Stimulated activated CD8-positive, alpha-beta memory T cell treated with anti-CD3 and anti-CD28 coated beads, Interleukin-4, amount 100 ng/mL, for 4 hours (primary cell): ENCODE data around the gene ARFGEF3.
"Not testable (repeated sequence)": the region's sequence is repeated elsewhere in the genome, so short reads cannot be mapped to it uniquely, and the experiment has no call there.

ENCODE experiments used
- DNase-seq, 2 donors: peaks; one replicate each; pipeline ENCODE4 v3.0.0-alpha.2; 2020; ENCODE audit warnings: low read depth in 2 of 2, low spot score in 1 of 2

Gene ARFGEF3, protein sequence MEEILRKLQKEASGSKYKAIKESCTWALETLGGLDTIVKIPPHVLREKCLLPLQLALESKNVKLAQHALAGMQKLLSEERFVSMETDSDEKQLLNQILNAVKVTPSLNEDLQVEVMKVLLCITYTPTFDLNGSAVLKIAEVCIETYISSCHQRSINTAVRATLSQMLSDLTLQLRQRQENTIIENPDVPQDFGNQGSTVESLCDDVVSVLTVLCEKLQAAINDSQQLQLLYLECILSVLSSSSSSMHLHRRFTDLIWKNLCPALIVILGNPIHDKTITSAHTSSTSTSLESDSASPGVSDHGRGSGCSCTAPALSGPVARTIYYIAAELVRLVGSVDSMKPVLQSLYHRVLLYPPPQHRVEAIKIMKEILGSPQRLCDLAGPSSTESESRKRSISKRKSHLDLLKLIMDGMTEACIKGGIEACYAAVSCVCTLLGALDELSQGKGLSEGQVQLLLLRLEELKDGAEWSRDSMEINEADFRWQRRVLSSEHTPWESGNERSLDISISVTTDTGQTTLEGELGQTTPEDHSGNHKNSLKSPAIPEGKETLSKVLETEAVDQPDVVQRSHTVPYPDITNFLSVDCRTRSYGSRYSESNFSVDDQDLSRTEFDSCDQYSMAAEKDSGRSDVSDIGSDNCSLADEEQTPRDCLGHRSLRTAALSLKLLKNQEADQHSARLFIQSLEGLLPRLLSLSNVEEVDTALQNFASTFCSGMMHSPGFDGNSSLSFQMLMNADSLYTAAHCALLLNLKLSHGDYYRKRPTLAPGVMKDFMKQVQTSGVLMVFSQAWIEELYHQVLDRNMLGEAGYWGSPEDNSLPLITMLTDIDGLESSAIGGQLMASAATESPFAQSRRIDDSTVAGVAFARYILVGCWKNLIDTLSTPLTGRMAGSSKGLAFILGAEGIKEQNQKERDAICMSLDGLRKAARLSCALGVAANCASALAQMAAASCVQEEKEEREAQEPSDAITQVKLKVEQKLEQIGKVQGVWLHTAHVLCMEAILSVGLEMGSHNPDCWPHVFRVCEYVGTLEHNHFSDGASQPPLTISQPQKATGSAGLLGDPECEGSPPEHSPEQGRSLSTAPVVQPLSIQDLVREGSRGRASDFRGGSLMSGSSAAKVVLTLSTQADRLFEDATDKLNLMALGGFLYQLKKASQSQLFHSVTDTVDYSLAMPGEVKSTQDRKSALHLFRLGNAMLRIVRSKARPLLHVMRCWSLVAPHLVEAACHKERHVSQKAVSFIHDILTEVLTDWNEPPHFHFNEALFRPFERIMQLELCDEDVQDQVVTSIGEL (N-terminal part only)

DNA sequence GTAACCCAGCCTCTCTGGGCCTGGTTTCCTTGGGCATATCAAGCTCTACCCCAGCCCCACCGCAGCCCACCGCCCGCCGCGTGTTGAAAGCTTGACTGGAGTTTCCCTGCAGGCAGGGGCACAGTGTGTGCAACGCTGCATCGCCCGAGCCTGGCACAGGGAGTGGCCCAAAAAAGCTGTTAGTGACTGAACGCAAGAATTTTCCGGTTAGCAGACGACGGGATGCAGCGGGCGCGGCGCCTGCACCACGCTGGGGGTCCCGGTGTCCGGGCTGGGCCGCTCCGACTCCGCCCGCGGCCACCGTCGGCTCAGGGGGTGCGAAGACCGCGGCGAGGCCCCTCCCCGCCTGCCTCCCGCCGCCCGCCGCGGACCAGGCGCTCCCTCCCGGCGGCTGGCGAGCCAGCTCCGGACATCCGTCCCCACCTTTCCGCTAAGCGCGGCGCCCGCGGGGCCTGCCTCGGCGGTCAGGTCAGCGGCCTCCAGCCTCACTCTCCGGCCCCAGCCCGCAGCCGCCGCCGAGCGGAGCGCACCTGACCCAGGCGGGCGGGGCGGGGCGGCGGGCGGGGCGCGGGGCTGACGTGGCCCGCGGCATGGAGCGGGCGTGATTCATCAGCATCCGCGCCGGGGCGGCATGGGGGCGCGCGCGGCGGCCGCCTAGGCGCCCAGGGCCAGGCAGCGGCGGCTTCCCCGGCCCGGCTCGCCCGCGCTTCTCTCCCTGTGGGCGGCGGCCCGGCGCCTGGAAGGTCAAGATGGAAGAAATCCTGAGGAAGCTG lies at the start of gene ARFGEF3:
Gene ARFGEF3 (plus strand): TSS at position 602 of the 773 bp plus-strand sequence. CDS start 148 bp downstream, at position 750.
- peak; percentile 8 to 30 for DNase-seq

DNA sequence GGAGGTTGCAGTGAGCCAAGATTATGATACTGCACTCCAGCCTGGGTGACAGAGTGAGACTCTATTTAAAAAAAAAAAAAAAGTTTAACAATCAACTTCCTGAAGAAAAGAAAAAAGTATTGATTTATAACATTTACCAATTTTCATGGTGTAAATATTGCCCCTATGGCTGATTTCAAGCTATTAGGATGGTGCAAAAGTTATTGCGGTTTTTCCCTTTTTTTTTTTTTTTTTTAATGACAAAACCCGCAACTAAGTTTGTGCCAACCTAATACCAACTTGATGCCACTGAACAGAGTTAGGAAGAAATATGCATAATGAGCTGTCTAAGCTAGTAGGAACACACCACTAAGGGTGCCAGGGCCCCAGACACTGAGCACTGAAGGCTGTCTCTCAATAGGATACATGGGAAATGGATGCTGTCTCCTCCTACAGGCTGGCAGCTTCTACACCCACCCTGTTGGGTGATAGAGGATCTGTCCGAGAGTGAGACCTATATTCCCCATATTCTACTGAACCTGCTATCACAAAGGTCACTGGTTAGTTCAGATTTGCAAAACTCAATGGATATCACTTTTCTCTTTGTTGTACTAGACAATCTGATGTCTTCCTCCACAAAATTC lies 48.0 kb upstream of the ARFGEF3 start:
- DNase-seq, result no peak

DNA sequence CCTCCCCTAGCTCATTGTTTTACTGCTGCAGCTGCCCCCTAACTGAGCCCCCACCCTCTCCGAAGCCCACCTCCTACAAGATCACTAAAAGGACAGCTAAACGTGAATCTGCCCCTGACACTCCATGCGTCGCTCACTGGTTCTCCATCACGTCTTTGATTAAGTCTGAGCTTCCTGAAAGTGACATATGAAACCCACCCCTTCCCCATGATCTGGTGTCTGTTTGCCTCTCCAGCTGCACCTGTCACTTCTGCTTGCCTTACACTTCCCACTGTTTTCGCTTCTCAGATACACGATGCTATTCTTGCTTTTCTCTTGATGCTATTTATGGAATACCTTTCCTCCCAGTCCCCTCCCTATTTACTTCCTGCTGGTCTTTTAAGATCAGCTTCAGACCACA lies 46.5 kb upstream of the ARFGEF3 start:
- no peak for DNase-seq

DNA sequence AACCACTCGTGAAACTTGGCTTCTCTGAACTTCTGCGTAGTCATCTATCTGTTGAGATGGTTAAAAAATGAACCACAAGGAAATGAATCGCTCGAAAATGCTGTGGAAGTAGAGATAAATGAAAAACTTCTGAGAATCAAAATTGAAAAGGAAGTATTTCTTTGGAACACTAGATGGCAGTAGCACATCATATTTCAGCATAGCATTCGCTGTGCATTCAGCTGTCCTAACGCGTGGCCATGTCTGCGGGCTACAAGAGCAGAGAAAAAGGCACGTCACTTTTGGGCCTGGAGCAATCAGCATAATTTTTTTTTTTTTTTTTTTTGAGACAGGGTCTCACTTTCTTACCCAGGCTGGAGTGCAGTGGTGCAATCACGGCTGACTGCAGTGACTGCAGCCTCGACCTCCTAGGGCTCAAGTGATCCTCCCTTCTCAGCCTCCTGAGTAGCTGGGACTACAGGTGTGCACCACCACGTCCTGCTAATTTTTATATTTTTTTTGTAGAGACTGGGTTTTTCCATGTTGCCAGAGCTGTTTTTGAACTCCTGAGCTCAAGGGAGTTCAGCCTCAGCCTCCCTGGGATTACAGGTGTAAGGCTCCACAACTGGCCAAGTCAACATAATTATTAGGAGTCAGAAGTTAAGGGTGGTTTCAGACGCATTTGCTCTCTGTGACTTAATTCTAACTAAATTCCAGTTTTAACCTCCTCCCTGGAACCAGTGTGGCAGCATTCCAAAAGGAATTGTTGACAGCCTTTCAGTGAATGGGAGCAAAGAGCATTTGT lies 45.7 kb upstream of the ARFGEF3 start:
- no peak for DNase-seq

DNA sequence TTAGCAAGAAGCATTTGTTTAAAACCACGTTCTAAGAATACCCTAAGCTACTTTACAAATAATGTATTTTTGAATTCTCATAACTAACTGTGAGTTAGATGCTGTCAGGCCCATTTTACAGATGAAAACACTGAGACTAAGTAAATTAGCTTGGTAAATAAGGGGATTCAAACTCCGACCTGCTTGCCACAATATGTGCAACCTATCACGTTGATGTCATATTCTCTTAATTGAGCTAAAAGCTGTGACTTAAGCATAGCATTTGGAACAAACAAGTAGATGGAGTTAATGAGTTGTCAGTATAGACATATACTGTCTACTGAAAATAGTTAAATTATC lies 45.1 kb upstream of the ARFGEF3 start:
- DNase-seq, result no peak

DNA sequence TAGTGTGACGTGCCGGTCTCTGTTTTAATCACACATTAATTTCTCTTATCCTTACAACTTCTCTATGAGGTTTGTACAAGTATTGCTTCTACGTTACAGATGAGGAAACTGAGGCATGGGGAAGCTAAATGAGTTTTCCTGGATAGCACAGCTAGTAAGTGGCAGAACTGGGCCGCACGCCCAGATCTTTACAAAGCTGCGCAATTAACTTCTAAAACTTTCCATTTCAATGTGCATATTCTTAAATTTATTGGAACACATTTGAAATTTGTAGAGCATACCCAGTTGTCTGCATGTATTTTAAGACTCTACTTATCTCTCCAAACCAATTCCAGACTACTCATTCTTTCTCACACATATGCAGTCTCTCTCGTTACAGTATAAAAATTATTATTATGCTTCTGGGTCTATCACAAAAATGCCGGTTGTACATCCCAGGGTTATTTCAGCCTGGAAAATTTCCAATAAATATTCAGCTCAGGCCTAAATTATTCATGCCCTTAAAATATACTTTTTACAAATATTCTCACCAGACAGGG lies 44.3 kb upstream of the ARFGEF3 start:
- DNase-seq, result no peak

DNA sequence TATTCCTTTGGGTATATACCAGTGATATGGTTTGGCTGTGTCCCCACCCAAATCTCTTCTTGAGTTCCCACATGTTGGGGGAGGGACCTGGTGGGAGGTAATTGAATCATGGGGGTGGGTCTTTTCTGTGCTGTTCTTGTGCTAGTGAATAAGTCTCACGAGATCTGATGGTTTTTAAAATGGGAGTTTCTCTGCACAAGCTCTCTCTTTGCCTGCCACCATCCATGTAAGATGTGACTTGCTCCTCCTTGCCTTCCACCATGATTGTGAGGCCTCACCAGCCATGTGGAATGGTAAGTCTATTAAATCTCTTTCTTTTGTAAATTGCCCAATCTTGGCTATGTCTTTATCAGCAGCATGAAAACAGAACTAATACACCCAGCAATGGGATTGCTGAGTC lies 42.5 kb upstream of the ARFGEF3 start:
- DNase-seq, result not testable (repeated sequence)

DNA sequence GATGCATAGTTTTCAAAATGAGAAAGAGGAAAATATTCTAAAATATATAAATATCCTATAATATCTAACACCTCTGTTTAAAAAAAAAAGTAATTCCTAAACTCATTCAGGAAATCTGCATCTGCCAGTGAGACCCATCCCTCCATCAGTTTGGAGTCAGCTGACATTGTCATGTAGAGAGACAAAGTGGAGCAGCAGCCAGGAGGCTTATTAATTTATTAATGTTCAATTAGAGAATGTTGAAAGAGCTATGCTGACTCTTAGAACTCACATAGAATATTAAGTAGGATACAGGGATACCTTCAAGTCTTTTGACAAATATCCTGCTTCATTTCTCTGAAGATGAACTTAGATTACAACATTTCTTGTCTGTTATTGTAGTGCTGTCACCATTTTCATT lies 41.8 kb upstream of the ARFGEF3 start:
- DNase-seq, result no peak

DNA sequence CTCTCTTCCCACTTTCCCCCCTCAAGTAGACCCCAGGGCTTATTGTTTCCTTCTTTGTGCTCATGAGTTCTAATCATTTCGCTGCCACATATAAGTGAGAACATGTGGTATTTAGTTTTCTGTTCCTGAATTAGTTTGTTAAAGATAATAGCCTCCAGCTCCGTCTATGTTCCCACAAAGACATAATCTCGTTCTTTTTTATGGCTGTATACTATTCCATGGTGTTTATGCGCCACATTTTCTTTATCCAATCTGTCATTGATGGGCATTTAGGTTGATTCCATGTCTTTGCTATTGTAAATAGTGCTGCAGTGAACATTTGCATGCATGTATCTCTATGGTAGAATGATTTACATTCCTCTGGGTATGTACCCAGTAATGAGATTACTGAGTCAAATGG lies 37.6 kb upstream of the ARFGEF3 start:
- DNase-seq, result no peak

DNA sequence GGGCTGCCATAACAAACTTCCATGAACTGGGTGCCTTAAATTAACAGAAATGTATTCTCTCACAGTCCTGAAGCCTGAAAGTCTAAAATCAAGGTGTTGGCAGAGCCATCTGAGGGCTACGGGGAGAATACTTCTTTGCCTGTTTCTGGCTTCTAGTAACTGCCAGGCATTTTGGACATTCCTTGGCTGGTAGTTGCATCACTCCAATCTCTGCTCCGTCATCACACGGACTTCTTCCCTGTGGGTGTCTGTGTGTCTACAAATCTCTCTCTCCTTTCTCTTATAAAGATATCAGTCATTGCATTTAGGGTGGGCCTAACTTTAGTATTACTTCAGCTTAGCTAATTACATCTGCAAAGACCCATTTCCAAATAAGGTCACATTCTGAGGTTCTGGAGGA lies 33.6 kb upstream of the ARFGEF3 start:
- DNase-seq, result no peak

DNA sequence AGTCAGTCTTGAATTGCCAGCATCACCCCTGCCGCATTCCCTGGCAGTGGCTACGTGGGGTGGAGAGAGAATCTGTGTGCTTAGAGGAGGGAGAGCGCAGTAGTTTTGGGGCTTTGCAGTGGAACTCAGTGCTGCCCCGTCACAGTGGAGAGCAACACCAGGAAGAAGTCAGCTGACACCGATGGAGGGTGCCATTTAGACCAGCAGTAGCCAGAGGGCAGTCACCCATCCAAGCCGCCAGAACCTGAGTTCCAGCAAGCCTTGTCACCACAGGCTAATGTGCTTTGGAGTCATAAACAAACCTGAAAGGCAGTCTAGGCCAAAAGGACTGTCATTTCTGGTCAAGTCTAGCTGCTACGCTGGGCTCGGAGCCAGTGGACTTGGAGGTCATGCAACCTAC lies 32.5 kb upstream of the ARFGEF3 start:
- no peak for DNase-seq

DNA sequence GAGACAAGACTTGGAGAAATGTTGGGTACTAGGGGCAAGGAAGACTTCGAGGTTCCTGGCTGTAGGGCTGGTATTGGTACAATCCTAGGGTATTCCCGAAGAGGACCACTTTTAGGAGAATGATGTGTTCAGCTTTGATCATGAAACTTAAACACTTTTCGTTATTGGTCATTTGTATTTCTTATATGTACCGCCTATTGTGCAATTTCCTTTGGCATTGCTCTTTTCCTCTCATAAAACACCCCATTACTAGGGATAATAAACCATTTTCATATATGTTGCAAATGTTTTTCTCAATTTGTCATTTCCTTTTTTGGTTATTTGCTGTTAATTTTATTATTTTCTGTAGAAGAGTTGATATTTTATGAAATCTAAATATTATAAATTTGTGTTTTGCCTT lies 18.9 kb upstream of the ARFGEF3 start:
- DNase-seq, result no peak

DNA sequence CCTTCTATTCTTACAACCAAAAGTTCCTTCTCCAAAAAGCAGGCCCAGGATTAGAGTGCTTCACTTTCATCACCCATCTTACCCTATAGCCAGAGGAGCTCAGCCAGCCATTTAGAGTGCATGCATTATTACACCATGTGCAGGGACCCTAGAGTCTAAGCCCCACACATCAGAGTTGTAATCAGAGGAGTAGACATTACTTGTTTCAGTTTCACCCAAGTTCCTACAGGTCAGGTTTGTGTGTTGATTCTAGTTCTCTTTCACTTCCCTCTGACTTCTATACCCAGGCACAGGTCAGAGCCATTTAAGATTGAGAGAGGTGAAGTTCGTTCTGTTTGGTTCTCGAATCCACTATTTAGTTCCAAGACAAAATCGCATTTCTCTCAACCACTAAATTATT lies 16.3 kb upstream of the ARFGEF3 start:
- DNase-seq, result no peak

DNA sequence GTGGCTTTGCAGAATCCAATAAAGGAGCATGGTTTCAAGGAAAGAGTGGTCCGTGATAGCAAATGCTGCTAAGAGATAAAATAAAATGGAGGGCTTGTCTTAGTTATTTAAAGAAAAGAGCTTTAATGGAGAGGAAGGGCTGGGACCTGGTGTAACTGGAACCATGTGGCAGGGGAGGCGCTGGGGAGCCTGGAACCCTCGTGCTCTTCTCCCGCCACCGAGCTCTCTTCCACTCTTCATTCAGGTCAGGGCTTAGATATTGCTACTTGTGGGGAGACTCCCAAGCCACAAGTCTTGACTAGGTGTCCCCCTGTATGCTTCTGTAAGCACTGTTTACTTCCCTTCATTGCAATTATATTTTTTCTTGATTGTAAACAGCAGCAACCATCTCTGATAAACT lies 15.2 kb upstream of the ARFGEF3 start:
- DNase-seq, result no peak

DNA sequence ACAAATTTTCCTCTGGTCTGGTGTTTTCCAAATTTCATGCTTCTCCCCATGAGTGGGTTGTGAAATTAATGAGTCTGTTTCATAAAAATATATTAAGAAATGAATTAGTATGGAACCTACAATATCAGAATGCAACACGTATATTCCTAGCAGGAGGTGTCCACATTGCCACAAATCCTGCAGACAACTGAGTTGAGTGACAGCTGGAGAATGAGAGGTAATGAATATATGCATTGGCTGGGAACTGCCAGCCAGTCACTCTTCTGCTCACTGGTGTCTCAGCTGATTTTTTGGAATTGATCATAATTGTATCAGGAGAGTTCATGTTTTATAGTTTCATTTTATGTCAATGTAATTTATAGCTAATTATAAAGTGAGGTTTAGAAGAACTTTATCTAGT lies 6.3 kb upstream of the ARFGEF3 start:
- no peak for DNase-seq

DNA sequence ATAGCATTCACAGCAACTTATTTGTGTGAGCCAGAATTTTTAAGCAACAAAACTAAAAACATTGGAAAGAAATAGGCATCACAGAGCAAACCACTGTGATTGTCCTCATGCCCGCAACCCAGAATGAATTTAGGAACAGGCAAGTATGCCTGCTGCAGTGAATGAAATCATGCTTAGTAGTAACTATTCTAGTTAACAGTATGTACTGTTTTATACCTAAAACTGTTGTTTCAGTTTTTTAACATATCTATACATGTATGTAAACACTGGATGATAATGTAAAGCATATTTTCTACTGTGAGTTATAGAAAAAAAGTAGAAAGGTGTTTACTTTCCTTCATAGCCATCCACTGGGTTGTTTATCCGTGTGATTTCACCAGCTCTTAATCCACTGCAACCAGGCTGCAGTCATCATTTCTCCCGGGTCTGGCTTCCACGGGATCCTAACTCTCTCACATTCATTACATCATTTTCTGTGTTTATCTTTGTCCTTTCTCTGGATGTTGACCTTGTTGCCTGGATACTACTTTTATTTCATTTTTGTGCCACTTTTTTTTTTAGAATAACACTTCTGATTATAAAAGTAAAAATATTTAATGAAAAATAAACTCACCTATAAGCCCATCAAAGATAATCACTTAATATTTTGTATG lies 3.6 kb upstream of the ARFGEF3 start:
- no peak for DNase-seq

DNA sequence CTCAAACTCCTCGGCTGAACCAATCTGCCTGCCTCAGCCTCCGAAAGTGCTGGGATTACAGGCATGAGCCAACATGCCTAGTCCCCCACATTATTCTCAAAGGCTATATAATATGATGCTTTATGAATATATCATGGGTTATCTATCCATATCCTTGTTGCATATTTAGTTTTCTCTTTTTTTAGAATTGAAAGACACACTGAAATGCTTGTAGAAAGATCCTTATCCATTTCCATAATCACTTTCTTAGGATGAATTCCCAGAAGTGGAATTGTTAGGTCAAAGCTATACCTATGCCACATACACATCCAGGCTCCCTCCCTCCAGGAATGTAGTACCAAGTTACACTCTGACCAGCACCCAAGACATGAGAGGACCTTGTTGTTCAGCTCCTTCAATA lies 2.5 kb upstream of the ARFGEF3 start:
- DNase-seq, result no peak

DNA sequence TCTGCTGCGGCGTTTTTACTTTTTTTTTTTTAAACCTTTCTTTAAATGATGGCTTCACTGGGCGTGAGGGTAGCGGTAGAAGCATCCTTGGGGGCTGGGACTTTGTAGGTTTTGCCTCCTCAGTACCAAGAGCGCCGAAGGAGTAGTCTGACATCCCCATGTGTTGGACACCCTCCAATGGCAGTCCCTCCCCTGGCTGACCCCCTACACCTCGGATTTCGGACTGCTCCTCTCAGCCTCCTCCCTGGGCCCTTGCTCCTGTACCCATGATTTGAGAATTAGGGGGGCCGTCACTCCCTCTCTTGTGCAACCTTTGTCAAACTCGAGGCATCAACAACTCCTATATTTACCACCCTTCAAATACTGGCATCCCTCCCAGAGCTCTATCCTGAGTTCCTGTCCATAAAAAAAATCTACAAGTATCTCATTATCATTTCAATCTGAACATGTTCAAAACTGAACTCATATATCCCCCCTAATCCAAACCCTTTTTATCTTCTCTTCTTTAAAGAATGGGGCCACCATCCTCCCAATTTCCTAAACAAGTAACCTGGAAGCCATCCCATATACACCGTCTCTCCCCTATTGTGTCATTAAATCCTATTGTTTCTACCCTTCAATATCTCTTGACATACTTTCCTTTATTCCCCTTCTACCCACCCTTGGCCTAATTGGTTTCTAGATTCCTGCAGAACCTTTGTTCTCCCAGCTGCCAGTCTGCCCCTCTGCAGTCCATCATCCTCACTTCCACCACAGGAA lies 1.2 kb upstream of the ARFGEF3 start:
- no peak for DNase-seq
